Lung (tissue), 12 donors: Measurements from ENCODE around the gene MINDY3. TPM values are rescaled to one million over a fixed set of nuclear protein-coding genes. Genes with fewer than 3 reads are reported as not detected.

Source experiments
- ATAC-seq: fragments of 200-7000 bp; cut with Tn5 transposase; one replicate; pipeline ENCODE4 v1.9.1; 2020; ENCODE audit warnings: moderate number of reproducible peaks; ENCODE audit not compliant: insufficient read depth, low FRiP score
- DNase-seq, 3 donors: peaks; one replicate each; pipeline ENCODE4 v3.0.0-alpha.2; 2013 to 2017
- H3K27ac ChIP-seq, 2 donors: one replicate each; pipeline ENCODE4 v1.5.1; 2013; ENCODE audit warnings: mild to moderate bottlenecking in 2 of 2, moderate library complexity in 2 of 2, control low read depth in 1 of 2, inconsistent platforms in 1 of 2, low read depth in 1 of 2, low read length in 1 of 2
- H3K27me3 ChIP-seq, 3 donors: one replicate each; pipeline ENCODE4 v1.5.1; 2013; ENCODE audit warnings: low read length in 2 of 3; ENCODE audit not compliant: control insufficient read depth in 3 of 3, insufficient read depth in 3 of 3
- H3K36me3 ChIP-seq, 4 donors: one replicate each; pipeline ENCODE4 v1.5.1; 2013; ENCODE audit warnings: low read length in 4 of 4, mild to moderate bottlenecking in 1 of 4, moderate library complexity in 1 of 4; ENCODE audit not compliant: control insufficient read depth in 4 of 4, insufficient read depth in 4 of 4
- H3K4me1 ChIP-seq, 5 donors: one replicate each; pipeline ENCODE4 v1.5.1; 2013; ENCODE audit warnings: low read length in 5 of 5, mild to moderate bottlenecking in 2 of 5, moderate library complexity in 1 of 5; ENCODE audit not compliant: control insufficient read depth in 5 of 5, insufficient read depth in 5 of 5
- H3K4me3 ChIP-seq: one replicate; pipeline ENCODE4 v1.5.1; 2013; ENCODE audit warnings: mild to moderate bottlenecking, control low read depth, moderate library complexity
- H3K9ac ChIP-seq, 2 donors: one replicate each; pipeline ENCODE4 v1.5.1; 2013; ENCODE audit warnings: low read length in 2 of 2, control low read depth in 1 of 2; ENCODE audit not compliant: insufficient read depth in 1 of 2
- H3K9me3 ChIP-seq, 4 donors: one replicate each; pipeline ENCODE4 v1.5.1; 2013; ENCODE audit warnings: low read length in 3 of 4, mild to moderate bottlenecking in 1 of 4, moderate library complexity in 1 of 4; ENCODE audit not compliant: control insufficient read depth in 4 of 4, insufficient read depth in 3 of 4
- WGBS, 2 donors: extraction: QIAGEN DNeasy Blood & Tissue Kit; methylation state at CpG; one replicate each; pipeline ENCODE4 v1.1.7; 2013; 5-methylcytosine and 5-hydroxymethylcytosine counted together
- polyA plus RNA-seq, 2 donors: library from polyadenylated mRNA; stranded (reverse); fragments of 200-250 nt; gene quantifications; one replicate each; pipeline ENCODE4 v1.2.1, GENCODE V29; 2013
- total RNA-seq, 2 donors: library from RNA; depleted of rRNA in 1 of 2; stranded (reverse); fragments of >200 nt in 1 of 2; gene quantifications; one replicate each; pipeline ENCODE4 v1.2.1, GENCODE V29; 2014 to 2021
- TF ChIP-seq, protein P1 (sequence below): IDR thresholded peaks from 2 replicates; pipeline ENCODE4 v1.5.1; 2012; ENCODE audit warnings: mild to moderate bottlenecking; ENCODE audit errors: control extremely low read depth, extremely low read depth
- donor health status: control.
- donor health status: control.
- donor health status: Bipolar disorder and iron deficiency.
- donor health status: healthy.
- donor health status: DM: yes; HTN: yes; CAD: no.

Gene MINDY3
- total and polyA plus RNA-seq, 4 donors: 13.9 to 61.7 (median 24.6) TPM

DNA sequence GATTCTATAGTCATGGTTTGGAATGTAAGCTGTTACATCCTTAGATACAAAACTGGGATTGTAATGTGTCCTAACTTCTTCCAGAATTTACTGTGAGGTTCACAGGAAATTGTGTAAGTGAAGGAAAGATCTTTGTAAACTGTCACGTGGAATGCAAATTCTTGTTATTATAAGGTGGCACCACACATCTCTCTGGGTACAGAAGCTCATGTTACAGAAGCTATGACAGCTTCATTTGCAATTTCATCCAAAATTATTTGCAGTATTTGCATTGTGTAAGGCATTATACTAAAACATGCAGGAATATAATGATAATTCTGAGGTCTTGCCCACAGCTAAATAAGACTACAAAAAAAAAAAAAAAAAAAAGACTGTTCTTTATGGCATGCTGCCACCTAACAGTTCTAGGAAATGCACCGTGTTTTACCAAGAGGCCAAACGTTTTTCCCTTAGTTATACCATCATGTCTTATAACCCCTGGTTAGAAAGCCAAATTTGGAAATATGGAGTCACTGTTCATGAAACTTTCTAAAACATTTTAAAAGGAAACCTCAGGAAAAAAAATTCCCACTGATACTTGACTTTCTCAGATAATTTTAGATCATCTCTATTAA lies 17.6 kb downstream of the MINDY3 start:
- Histone ChIP-seq H3K4me3 (no peak overlapping the region), H3K9ac (no peak overlapping the region), H3K27me3 (no peaks in the 10 kb centered on the region), H3K9me3 (no peaks in the 10 kb centered on the region), H3K27ac (no peak overlapping the region), H3K36me3 (peaks cover 0 to 3% (median 0%) of the 10 kb centered on the region in 4 donors), H3K4me1 (no peaks in the 10 kb centered on the region)
- ATAC-seq (no peak), DNase-seq (no peak)
- 9 to 19% methylated on average over 3 of the region's 3 CpGs for WGBS, 2 donors
- TF ChIP-seq, protein P1, sequence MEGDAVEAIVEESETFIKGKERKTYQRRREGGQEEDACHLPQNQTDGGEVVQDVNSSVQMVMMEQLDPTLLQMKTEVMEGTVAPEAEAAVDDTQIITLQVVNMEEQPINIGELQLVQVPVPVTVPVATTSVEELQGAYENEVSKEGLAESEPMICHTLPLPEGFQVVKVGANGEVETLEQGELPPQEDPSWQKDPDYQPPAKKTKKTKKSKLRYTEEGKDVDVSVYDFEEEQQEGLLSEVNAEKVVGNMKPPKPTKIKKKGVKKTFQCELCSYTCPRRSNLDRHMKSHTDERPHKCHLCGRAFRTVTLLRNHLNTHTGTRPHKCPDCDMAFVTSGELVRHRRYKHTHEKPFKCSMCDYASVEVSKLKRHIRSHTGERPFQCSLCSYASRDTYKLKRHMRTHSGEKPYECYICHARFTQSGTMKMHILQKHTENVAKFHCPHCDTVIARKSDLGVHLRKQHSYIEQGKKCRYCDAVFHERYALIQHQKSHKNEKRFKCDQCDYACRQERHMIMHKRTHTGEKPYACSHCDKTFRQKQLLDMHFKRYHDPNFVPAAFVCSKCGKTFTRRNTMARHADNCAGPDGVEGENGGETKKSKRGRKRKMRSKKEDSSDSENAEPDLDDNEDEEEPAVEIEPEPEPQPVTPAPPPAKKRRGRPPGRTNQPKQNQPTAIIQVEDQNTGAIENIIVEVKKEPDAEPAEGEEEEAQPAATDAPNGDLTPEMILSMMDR: no peak

DNA sequence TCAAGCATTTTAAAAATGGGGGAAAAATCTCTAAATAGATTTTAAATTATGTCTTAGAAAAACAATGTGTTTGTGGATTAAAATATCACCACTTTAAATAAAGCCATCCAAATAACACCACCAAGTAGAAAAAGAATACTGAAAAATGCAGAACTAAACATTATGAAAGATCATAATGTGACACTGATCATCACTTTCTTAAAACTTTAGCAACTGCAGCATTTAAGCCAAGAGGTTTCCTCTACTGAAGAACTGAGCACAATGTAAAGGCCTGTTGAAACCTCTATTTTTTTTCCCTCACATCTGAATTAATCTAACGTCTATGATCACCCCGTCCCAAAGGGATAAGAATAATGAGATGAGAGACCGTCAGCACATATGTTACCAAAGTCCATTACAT lies 18.6 kb downstream of the MINDY3 start:
- ATAC-seq: no peak
- TF ChIP-seq, protein P1: no peak
- WGBS, 2 donors: 33 to 76% methylated on average over 3 of the region's 3 CpGs
- no peak overlapping the region for H3K27ac ChIP-seq
- H3K4me3 ChIP-seq: no peak overlapping the region
- H3K4me1 ChIP-seq: no peaks in the 10 kb centered on the region
- no peaks in the 10 kb centered on the region for H3K27me3 ChIP-seq
- H3K9me3 ChIP-seq: no peaks in the 10 kb centered on the region
- no peak for DNase-seq
- no peak overlapping the region for H3K9ac ChIP-seq
- peaks cover 0 to 3% (median 1%) of the 10 kb centered on the region in 4 donors for H3K36me3 ChIP-seq

DNA sequence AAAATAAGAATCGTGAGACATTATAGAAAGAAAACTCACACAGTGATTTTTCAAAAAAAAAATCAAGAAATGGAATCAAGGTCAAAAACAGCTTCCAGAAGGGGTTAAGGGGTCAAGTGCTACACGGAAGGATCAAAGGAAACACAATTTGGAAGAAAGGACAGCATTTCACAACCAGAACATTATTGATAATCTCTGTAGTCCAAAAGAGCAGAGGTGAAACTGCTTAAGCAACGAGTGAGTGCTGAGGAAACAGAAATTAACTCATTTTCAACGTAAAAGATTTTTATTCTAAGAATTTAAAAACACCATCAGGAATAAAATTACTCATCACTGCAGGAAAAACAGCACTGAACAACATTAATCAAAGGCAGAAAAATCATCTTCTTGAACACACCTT lies 23.5 kb downstream of the MINDY3 start:
- TF ChIP-seq, protein P1: no peak

DNA sequence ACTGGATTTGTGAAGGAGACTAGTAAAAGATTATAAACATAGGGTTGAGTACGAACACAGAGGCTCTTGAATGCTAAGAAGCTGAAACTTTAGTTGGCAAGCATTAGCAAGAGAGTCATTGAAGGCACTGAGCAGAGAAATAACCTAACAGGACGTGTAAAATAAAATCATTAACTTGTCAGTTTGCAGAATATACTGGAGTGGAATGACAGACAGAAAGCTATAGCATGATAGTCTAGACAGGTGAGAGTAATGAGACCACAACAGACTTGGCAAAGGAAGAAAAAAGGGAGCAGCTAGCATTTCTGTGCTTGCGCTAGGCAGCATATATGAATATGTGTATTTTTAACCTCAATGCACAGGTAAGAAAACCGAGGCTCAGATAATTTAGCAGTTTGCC lies 30.8 kb downstream of the MINDY3 start:
- H3K27ac ChIP-seq: no peak overlapping the region
- H3K4me1 ChIP-seq: peaks cover 0 to under 1% (median 0%) of the 10 kb centered on the region in 5 donors
- no peak overlapping the region for H3K4me3 ChIP-seq
- TF ChIP-seq, protein P1: no peak
- no peak for ATAC-seq
- H3K9me3 ChIP-seq: no peaks in the 10 kb centered on the region
- no peaks in the 10 kb centered on the region for H3K27me3 ChIP-seq
- H3K36me3 ChIP-seq: peaks cover 6 to 25% (median 20%) of the 10 kb centered on the region in 4 donors
- DNase-seq: no peak
- WGBS, 2 donors: 87 to 91% methylated on average over 4 of the region's 4 CpGs
- no peak overlapping the region for H3K9ac ChIP-seq

More for the DNA sequence above, 23.5 kb downstream of the MINDY3 start:
- H3K4me1 ChIP-seq: no peaks in the 10 kb centered on the region
- H3K9ac ChIP-seq: no peak overlapping the region
- H3K27ac ChIP-seq: no peak overlapping the region
- no peak overlapping the region for H3K4me3 ChIP-seq
- WGBS, 2 donors: 66 to 82% methylated on average over 4 of the region's 4 CpGs
- ATAC-seq (no peak), DNase-seq (no peak)
- H3K36me3 ChIP-seq: peaks cover 0 to 10% (median 6%) of the 10 kb centered on the region in 4 donors
- H3K9me3 ChIP-seq: no peaks in the 10 kb centered on the region
- H3K27me3 ChIP-seq: no peaks in the 10 kb centered on the region
